K562 (cell line): ENCODE data around the gene PAFAH1B2. TPM values are rescaled to one million over a fixed set of nuclear protein-coding genes. Genes with fewer than 3 reads are reported as not detected.
"Not testable (repeated sequence)": the region's sequence is repeated elsewhere in the genome, so short reads cannot be mapped to it uniquely, and the experiment has no call there.

Experiments
- ATAC-seq: fragments of 200-7000 bp; cut with Tn5 transposase; 3 replicates; pipeline ENCODE4 v1.9.1; 2020; ENCODE audit warnings: moderate library complexity
- BruUV-seq: library from RNA; stranded (reverse); fragments of 400-500 nt; replicated peaks from 2 replicates; lab custom pipeline; 2021; lab: Mats Ljungman, UMichigan
- CTCF ChIA-PET: fragments of 300-600 bp; formaldehyde crosslinking; extraction: SDS; loops from one replicate; lab custom pipeline; 2021; ENCODE audit warnings: low intra/inter-chr PET ratio; lab: Yijun Ruan, JAX
- POLR2A ChIA-PET: fragments of 300-600, 350-650 bp; sonication (Branson Sonifier 250); formaldehyde crosslinking; extraction: SDS; loops from one replicate; lab custom pipeline; 2021; ENCODE audit warnings: antibody characterized with exemption, inconsistent platforms; lab: Yijun Ruan, JAX
- DNase-seq, 4 experiments: peaks; one replicate each; pipeline versions ENCODE4 v3.0.0 to v3.0.0-alpha.2; 2011 to 2018; ENCODE audit warnings: low spot score in 3 of 4, mixed read lengths in 3 of 4; ENCODE audit errors: extremely low read depth in 1 of 4
- FAIRE-seq: peaks from 2 replicates; lab custom pipeline; 2011; peaks lifted over from hg19 to GRCh38; lab: Jason Lieb, UNC
- H2AFZ ChIP-seq: 2 replicates; pipeline ENCODE4 v1.6.0; 2011; ENCODE audit warnings: low read depth, low read length, control low read depth, inconsistent platforms
- H3K27ac ChIP-seq: fragments of 200-600 bp; 3 replicates; pipeline ENCODE4 v1.8.0; 2011; ENCODE audit warnings: low read depth, mild to moderate bottlenecking, control low read depth, inconsistent platforms, low read length, moderate library complexity, mixed read lengths; ENCODE audit errors: extremely low read depth
- H3K27me3 ChIP-seq, 2 experiments: fragments of 300-600 bp in 1 of 2; 2 replicates in 1 of 2; 3 replicates in 1 of 2; pipeline versions ENCODE4 v1.6.0 to v1.8.0; 2011; ENCODE audit warnings: inconsistent platforms in 2 of 2, low read length in 2 of 2, mild to moderate bottlenecking in 1 of 2, mixed read lengths in 1 of 2, moderate library complexity in 1 of 2; ENCODE audit not compliant: control insufficient read depth in 2 of 2, insufficient read depth in 2 of 2
- H3K36me3 ChIP-seq: fragments of 300-600 bp; 3 replicates; pipeline ENCODE4 v1.8.0; 2011; ENCODE audit warnings: mild to moderate bottlenecking, low read length, inconsistent platforms; ENCODE audit not compliant: control insufficient read depth, insufficient read depth
- H3K4me1 ChIP-seq, 2 experiments: fragments of 200-600 bp in 1 of 2; replicated peaks in 1 of 2; 2 replicates in 1 of 2; 3 replicates in 1 of 2; pipeline versions ENCODE4 v1.5.1 to v1.8.0; 2011; ENCODE audit warnings: inconsistent platforms in 2 of 2, low read length in 2 of 2, mild to moderate bottlenecking in 1 of 2, mixed read lengths in 1 of 2, moderate library complexity in 1 of 2; ENCODE audit not compliant: control insufficient read depth in 2 of 2, insufficient read depth in 2 of 2
- H3K4me2 ChIP-seq: 2 replicates; pipeline ENCODE4 v1.6.1; 2011; ENCODE audit warnings: low read length, control low read depth, inconsistent platforms, mixed read lengths; ENCODE audit not compliant: insufficient read depth
- H3K4me3 ChIP-seq: fragments of 200-600 bp; sonication (generic), shearing (Covaris generic); 2 replicates; pipeline ENCODE4 v1.5.1; 2016; ENCODE audit warnings: control low read depth, inconsistent platforms
- H3K79me2 ChIP-seq: fragments of 200-600 bp; 3 replicates; pipeline ENCODE4 v1.8.0; 2011; ENCODE audit warnings: low read length, inconsistent platforms; ENCODE audit not compliant: control insufficient read depth, insufficient read depth
- H3K9ac ChIP-seq, 2 experiments: 2 replicates each; pipeline versions ENCODE4 v1.6.0 to v1.6.1; 2011; ENCODE audit warnings: low read depth in 2 of 2, low read length in 2 of 2, control low read depth in 1 of 2, inconsistent platforms in 1 of 2, mild to moderate bottlenecking in 1 of 2, mixed read lengths in 1 of 2; ENCODE audit not compliant: insufficient read depth in 1 of 2
- H3K9me1 ChIP-seq: one replicate; pipeline ENCODE4 v1.6.0; 2011; ENCODE audit warnings: inconsistent platforms, mild to moderate bottlenecking, low read length, moderate library complexity; ENCODE audit not compliant: control insufficient read depth, insufficient read depth
- H3K9me3 ChIP-seq: replicated peaks from 2 replicates; pipeline ENCODE4 v1.5.1; 2011; ENCODE audit warnings: low read depth, low read length, inconsistent platforms; ENCODE audit not compliant: control insufficient read depth, insufficient read depth
- H4K20me1 ChIP-seq: replicated peaks from 2 replicates; pipeline ENCODE4 v1.6.1; 2011; ENCODE audit warnings: low read length, inconsistent platforms, mixed read lengths; ENCODE audit not compliant: control insufficient read depth, insufficient read depth
- WGBS: fragments of 100-300 bp; shearing (Covaris generic); methylation state at CpG from one replicate; pipeline ENCODE4 v1.1.6; 2016; ENCODE audit warnings: low coverage, mixed read lengths; ENCODE audit not compliant: insufficient coverage; ENCODE audit errors: missing lambda C conversion rate; 5-methylcytosine and 5-hydroxymethylcytosine counted together
- in situ Hi-C: fragments of 300-500 bp; cut with MboI; formaldehyde crosslinking; loops from 4 replicates; pipeline ENCODE4 v1.15.0; 2018; ENCODE audit warnings: inconsistent platforms, mixed read lengths
- intact Hi-C: fragments of 100-400 bp; cut with micrococcal nuclease; formaldehyde crosslinking; loops from 2 replicates; pipeline ENCODE4 v1.14.2; 2022
- polyA plus RNA-seq, 8 experiments: library from polyadenylated mRNA; depleted of rRNA in 4 of 8; stranded (reverse) in 5 of 8; unstranded in 3 of 8; fragments of >200 nt; fragmentation: Nextera tagmentation in 2 of 8; fragmentation: Illumina TruSeq in 1 of 8; extraction: Ambion mirVana in 2 of 8; extraction: Trizol in 1 of 8; gene quantifications; 2 replicates each; pipeline versions ENCODE4 v1.2.1 to v1.2.3, GENCODE V29; 2011 to 2014; ENCODE audit warnings: inconsistent platforms in 1 of 8, missing spikeins in 1 of 8
- total RNA-seq, 7 experiments: library from RNA; depleted of rRNA in 6 of 7; stranded (reverse); fragments of >200 nt in 6 of 7; fragmentation: Illumina TruSeq in 2 of 7; extraction: Trizol in 2 of 7; gene quantifications; 2 replicates each; pipeline versions ENCODE4 v1.2.1 to v1.2.3, GENCODE V29; 2011 to 2021; ENCODE audit warnings: low replicate concordance in 1 of 7

Gene PAFAH1B2
- total and polyA plus RNA-seq, 9 of the 15 experiments (the other 6 are each of a cell fraction or from before 2014, with no cell fraction given) = 27.8 to 94.7 (median 64.9) TPM

DNA sequence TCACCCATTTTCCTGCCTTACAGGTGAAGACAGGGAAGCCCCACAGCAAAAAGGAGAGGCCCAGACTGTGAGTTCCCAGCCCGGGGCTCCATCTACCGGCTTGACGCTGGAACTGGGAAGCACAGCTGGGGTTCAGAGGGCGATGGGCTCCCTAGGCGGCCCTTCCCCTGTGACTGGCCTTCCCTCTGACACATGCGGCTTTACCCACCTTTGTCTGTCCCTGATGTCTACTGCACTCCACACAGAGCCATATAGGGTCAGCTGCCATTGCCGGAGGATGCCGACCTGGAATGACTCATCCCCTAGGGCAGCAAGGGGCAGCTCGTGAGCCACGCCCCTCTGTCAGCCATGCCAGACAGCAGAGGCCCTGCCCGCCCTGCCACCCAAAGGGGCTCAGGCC, 62.8 kb downstream of the PAFAH1B2 start:
- BruUV-seq, intact Hi-C loops, H3K79me2 ChIP-seq: not testable (repeated sequence)

DNA sequence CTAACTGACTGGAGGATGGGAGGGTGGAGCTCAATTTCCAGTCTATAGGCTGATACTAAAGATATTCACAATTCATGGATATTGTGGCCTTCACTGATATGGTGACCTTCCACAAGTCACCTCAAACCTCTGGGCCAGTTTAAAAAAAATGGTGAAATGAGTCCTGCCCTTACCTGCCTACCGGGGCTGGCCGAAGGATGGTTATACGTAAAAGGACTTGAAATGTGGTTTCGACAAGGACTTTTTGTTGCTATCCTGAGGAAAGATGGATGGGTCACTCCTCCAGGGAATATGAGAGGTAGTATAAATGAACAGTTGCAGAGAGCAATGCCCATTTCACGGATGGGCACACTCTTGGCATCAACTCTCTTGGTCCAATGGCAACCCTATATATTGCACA, 63.4 kb downstream of the PAFAH1B2 start:
- H3K36me3 ChIP-seq = not testable (repeated sequence)

More for the DNA sequence above, 62.8 kb downstream of the PAFAH1B2 start:
- H2AFZ ChIP-seq, H3K9ac ChIP-seq, DNase-seq, H3K4me2 ChIP-seq, H4K20me1 ChIP-seq, CTCF ChIA-PET, H3K36me3 ChIP-seq, FAIRE-seq, ATAC-seq, H3K4me1 ChIP-seq, H3K9me3 ChIP-seq, H3K27ac ChIP-seq, H3K9me1 ChIP-seq, H3K27me3 ChIP-seq, H3K4me3 ChIP-seq: not testable (repeated sequence)
- 72% methylated on average over 3 of the region's 11 CpGs for WGBS
- in situ Hi-C loops = loop anchor here (5.0 kb wide), 1 partner anchor 70 kb away; no protein-coding TSS in a partner anchor
- POLR2A ChIA-PET = interaction anchor here (1.2 kb wide), 1 partner anchor 18 kb away, joined by 3 read pairs; no protein-coding TSS in a partner anchor

DNA sequence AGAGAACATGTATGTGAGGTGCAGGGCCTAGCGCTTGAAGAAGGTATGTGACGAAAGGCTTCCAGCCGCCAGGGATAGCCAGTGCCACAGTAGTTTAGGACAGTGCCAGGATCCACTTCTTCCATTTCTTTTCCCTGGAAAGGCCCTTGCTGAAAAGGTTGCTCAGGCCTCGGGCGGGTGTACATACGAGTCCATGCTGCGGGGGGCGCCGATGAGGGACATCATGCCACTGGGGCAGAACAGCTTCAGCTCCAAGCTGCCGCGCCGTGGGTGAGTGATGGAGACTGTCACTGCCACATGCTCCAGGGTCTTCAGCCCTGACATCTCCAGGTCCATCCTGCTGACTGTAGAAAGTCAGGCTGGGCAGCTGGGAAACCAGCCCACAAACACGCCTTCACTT, 64.6 kb downstream of the PAFAH1B2 start:
- H3K9me1 ChIP-seq, H3K27me3 ChIP-seq, H3K9me3 ChIP-seq, CTCF ChIA-PET, H3K27ac ChIP-seq, ATAC-seq, H4K20me1 ChIP-seq, intact Hi-C loops, H3K4me2 ChIP-seq, H3K9ac ChIP-seq, H3K4me1 ChIP-seq, DNase-seq, BruUV-seq, H3K4me3 ChIP-seq, H3K79me2 ChIP-seq, POLR2A ChIA-PET, H2AFZ ChIP-seq: not testable (repeated sequence)
- in situ Hi-C loops = loop anchor here (5.0 kb wide), 1 partner anchor 71 kb away; no protein-coding TSS in a partner anchor
- H3K36me3 ChIP-seq = peaks cover 20% of the 10 kb centered on the region; the same call in 2 of the 3 replicates
- 78% methylated on average over 5 of the region's 13 CpGs for WGBS
- peak; percentile 26 for FAIRE-seq

More for the DNA sequence above, 63.4 kb downstream of the PAFAH1B2 start:
- H3K79me2 ChIP-seq, H3K27ac ChIP-seq, H3K9ac ChIP-seq, DNase-seq, H3K4me1 ChIP-seq, H3K4me3 ChIP-seq, H3K9me3 ChIP-seq, H2AFZ ChIP-seq, BruUV-seq, intact Hi-C loops, CTCF ChIA-PET, H3K4me2 ChIP-seq, H3K27me3 ChIP-seq, H4K20me1 ChIP-seq, H3K9me1 ChIP-seq, ATAC-seq, POLR2A ChIA-PET: not testable (repeated sequence)
- peak; percentile 66 for FAIRE-seq
- in situ Hi-C loops = loop anchor here (5.0 kb wide), 1 partner anchor 70 kb away; no protein-coding TSS in a partner anchor
- 79% methylated on average over 5 of the region's 5 CpGs for WGBS
